ENCODE data around the gene FAM3C. TPM values are rescaled to one million over a fixed set of nuclear protein-coding genes. Genes with fewer than 3 reads are reported as not detected.

Gene FAM3C
- total RNA-seq, 6 experiments from 2014 or later, result 54.8 to 85.0 (median 76.6) TPM

DNA sequence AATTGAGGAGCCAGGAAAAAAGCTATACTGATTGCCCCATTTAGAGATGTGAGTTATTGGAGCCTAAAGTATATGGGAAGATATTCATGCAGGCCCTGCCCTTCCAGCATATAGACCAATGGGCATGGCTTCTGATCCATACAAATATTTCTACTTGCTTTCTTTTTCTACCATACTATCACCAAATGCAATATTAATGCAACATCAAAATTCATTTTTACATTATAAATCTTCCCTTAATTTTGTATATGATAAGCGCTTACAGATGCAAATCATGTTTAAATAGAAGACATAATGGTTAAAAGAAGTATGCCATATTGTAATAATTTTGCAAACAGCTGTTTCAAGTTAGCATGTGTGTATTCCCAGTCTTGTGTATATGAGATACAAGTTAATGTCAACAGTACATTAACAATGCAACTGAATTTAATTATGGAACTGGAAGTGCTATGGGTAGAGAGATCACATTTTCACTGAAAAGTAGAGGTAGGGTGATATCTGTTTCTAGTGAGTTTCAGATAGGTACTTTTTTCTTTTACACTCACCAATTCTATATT is 91.9 kb downstream of the FAM3C start:
- no peaks in the 10 kb centered on the region for H3K9me3 Mint-ChIP-seq
- H3K4me3 Mint-ChIP-seq, result peak overlapping the region; percentile 2; the same call in 1 of the 2 replicates
- no peak for DNase-seq
- no peaks in the 10 kb centered on the region; the same call in 1 of the 2 replicates for H3K27me3 Mint-ChIP-seq (ENCODE audit: insufficient read depth)
- H3K4me1 Mint-ChIP-seq (ENCODE audit: low read depth), result peaks cover 77% of the 10 kb centered on the region
- H3K27ac Mint-ChIP-seq, result peak overlapping the region; percentile 95; the same call in 1 of the 2 replicates
- TF ChIP-seq, protein P1, sequence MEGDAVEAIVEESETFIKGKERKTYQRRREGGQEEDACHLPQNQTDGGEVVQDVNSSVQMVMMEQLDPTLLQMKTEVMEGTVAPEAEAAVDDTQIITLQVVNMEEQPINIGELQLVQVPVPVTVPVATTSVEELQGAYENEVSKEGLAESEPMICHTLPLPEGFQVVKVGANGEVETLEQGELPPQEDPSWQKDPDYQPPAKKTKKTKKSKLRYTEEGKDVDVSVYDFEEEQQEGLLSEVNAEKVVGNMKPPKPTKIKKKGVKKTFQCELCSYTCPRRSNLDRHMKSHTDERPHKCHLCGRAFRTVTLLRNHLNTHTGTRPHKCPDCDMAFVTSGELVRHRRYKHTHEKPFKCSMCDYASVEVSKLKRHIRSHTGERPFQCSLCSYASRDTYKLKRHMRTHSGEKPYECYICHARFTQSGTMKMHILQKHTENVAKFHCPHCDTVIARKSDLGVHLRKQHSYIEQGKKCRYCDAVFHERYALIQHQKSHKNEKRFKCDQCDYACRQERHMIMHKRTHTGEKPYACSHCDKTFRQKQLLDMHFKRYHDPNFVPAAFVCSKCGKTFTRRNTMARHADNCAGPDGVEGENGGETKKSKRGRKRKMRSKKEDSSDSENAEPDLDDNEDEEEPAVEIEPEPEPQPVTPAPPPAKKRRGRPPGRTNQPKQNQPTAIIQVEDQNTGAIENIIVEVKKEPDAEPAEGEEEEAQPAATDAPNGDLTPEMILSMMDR (IDR thresholded peaks at IDR 0.05), result no peak
- H3K36me3 Mint-ChIP-seq (ENCODE audit: low read depth), result peaks cover 7% of the 10 kb centered on the region; the same call in 1 of the 2 replicates

DNA sequence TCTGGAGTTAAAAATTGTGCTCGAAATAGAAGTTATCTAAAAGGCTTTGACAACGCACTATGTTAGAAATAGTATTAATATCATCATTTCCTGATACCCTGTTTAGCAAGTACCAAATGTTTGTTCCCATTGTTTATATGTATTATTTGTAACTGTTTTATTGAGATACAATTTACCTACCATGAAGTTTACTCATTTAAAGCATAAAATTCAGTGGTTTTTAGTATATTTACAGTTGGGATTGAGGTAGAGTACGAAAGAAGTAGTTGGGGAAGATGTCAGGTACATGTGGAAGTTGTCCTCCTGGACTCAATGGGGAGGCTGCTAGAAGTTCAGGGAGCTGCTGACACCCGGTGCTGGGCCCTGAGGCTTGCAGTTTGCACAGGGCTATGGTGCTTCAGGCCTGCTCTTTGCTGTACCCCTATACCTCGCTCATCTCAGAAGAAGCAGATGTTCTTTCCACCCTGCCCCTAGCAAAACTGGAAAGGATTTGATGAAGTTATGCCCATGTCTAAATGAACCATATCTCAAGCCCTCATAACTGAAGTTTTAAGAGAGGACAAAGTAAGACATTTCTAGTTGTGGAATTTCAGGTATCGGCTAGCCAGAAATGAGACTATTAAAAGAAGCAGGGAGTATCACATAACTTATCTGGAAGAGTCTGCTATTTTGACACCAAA is 92.5 kb downstream of the FAM3C start:
- Mint-ChIP-seq H3K27ac (peak overlapping the region; percentile 95; the same call in 1 of the 2 replicates), H3K4me1 (ENCODE audit: low read depth) (peaks cover 83% of the 10 kb centered on the region), H3K9me3 (no peaks in the 10 kb centered on the region), H3K27me3 (ENCODE audit: insufficient read depth) (no peaks in the 10 kb centered on the region; the same call in 1 of the 2 replicates), H3K36me3 (ENCODE audit: low read depth) (peaks cover 11% of the 10 kb centered on the region; the same call in 1 of the 2 replicates), H3K4me3 (no peak overlapping the region; the same call in 1 of the 2 replicates)
- DNase-seq, result no peak
- TF ChIP-seq, protein P1 (IDR thresholded peaks at IDR 0.05), result no peak

DNA sequence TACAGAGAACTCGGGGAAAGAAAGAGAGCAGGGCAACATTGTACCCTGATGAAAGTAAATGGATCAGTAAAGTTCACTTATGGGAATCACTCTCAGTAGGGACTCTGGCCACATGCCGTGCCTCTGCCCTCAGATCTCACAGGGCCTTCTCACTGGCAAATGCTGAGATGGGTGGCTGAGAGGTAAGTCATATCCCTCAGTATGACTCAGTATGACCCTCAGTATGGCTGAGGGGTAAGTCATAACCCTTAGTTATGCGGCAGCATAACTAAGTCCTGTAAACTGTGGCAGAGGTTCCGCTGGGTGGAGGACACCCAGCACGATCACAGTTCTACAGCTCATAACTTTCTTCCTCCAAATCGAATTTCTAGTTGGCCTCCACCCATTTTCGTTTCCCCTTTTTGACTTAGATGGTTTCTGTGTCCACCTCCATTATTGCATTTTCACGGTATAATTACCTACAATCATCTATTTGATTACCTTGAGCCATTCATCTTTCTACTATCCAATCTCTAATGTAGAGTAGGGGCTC is 93.8 kb downstream of the FAM3C start:
- peak; percentile 81 for DNase-seq
- H3K27ac Mint-ChIP-seq, result peak overlapping the region; percentile 95
- H3K4me1 Mint-ChIP-seq (ENCODE audit: low read depth), result peaks cover 93% of the 10 kb centered on the region
- H3K4me3 Mint-ChIP-seq, result peak overlapping the region; percentile 55
- no peaks in the 10 kb centered on the region; the same call in 1 of the 2 replicates for H3K27me3 Mint-ChIP-seq (ENCODE audit: insufficient read depth)
- TF ChIP-seq, protein P1 (IDR thresholded peaks at IDR 0.05), result no peak
- no peaks in the 10 kb centered on the region for H3K9me3 Mint-ChIP-seq
- peaks cover 11% of the 10 kb centered on the region; the same call in 1 of the 2 replicates for H3K36me3 Mint-ChIP-seq (ENCODE audit: low read depth)

DNA sequence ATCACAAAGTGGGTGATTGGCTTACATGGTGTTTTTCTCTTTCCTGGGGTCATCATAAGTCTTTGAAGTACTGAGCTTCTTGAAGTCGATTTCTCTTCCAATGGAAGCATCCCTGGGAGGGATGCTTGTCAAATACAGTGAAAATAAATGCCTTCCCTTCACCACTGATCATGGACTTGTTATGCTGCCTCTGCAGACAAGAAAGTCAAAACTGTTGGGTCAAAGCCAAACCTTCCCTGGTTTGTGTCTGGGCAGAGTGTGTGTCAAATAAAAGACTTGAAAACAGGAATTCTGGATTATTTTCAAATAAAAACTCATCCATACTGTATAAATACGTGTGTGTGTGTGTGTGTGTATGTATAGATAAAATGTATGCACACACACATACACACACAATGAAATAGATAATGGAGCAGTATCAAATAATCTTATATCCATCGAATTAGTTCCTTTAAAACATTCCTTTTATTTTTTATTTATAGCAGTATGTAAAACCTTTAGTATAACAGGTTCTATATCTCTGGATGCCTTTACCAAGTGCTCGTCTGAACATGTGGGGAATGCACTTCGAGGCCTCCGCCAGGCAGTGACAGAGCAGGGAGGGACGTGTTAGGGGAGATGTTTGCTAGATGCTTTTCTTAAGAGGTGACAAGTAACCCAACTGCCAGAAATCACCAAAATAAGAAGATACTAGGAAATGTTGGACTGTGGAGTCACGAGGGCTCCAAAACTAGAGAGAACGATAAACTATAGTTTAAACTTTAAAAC is 94.5 kb downstream of the FAM3C start:
- Mint-ChIP-seq H3K4me1 (ENCODE audit: low read depth) (peaks cover 87% of the 10 kb centered on the region), H3K27ac (peak overlapping the region; percentile 95)

More for the DNA sequence above, 94.5 kb downstream of the FAM3C start:
- TF ChIP-seq, protein P1 (IDR thresholded peaks at IDR 0.05), result no peak
- no peak for DNase-seq
- peak overlapping the region; percentile 55 for H3K4me3 Mint-ChIP-seq
- H3K36me3 Mint-ChIP-seq (ENCODE audit: low read depth), result peaks cover 11% of the 10 kb centered on the region; the same call in 1 of the 2 replicates
- H3K27me3 Mint-ChIP-seq (ENCODE audit: insufficient read depth), result no peaks in the 10 kb centered on the region; the same call in 1 of the 2 replicates
- no peaks in the 10 kb centered on the region for H3K9me3 Mint-ChIP-seq

Measured in HFFc6 (cell line).